ENCODE measurements around the gene RAB8B.
A peak's percentile ranks its signal among the peaks of the same experiment; 100 is the strongest.

Gene RAB8B

DNA sequence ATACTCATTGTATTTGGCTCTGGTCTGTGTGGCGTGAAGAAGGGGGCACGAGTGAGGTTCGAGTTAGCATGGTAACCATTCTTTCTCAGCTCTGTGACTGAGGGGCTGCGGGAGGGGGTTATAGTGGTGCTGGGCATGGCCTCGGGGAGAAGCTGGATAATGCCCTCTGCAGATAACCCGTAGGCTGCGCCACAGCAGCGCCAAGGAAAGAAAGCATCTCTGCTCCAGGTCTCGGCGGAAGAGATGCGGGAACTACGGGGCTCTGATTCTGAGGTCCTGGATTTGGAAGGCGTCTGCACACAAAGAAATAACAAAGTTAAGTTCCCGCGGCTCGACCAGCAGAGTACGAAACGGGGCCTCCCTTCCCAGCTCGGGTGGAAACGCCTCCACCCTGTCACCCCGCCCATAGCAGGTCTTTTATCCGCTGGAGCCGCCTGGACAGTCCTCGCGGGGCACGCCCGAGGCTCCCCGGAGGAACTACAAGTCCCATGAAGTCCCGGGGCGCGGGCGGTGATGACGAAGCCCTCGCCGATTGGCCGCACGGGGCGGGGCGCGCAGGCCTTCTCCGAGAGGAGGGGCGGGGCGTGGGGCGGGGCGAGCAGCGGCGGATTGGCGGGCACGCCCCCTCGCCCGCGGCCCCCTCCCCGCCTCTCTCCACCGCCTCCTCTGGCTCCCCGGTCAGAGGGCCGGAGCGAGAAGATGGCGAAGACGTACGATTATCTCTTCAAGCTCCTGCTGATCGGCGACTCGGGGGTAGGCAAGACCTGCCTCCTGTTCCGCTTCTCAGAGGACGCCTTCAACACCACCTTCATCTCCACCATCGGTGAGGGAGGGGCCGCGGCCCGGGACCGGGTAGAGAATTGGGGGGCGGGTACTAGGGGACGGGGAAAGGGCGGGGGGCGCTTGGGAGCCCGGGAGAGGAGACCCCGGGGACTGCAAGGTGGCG, at the start of gene RAB8B:
Gene RAB8B (plus strand): TSS at position 681 of the 946 bp plus-strand sequence. CDS start 19 bp downstream, at position 700.
- DNase-seq (ENCODE audit: low read depth in 2 of 2), result peak; percentile 99 to 100

DNA sequence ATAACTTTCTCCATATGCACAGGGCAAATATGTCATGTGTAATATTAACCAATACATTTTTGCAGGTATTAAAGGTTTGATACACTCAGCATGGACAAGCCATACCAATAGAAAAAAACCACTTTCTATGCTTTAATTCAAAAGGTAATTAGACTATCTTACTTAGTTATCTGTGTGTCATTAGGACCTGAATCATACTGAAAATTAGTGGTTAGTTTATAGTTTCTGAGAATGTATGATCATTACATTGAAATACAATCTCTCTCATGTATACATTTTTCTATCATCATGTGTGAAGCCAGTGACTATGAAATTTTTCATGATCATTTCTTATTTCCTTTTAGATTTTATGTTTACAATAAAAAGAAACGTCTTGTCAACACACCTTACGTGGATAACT, 48.5 kb upstream of the RAB8B start:
- DNase-seq (ENCODE audit: low read depth in 2 of 2), result no peak

DNA sequence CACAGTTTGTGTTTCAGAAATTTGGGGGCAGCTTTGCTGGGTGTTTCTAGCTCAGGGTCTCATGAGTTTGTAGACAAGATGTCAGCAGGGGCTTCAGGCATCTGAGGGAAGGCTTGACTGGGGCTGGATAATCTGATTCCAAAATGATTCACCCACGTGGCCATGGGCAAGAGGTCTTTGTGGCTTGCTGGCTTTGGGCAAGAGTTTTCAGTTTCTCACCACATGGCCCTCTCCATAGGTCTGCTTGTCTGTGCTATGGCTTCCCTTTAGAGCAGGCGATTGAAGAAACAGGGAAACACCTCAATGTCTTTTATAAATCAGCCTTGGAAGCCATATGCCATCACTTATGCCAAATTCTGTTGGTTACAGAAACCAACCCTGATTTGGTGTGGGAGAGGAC, 44.0 kb upstream of the RAB8B start:
- no peak for DNase-seq (ENCODE audit: low read depth in 2 of 2)

DNA sequence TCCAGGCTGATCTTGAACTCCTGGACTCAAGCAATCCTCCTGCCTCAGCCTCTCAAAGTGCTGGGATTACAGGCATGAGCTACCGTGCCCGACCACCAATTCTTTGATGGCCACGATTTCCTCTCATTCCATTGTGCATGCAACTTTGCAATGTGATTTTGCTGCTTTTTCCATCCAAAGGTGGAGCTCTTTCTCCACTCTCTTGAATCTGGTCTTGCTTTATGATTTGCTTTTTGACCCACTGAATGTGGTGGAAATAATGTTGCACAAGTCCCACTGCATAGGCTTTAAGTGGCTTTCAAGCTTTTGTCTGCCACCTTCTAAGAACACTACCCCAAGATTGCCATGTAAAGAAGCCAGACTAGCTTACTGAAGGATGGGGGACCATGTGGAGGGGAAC, 42.7 kb upstream of the RAB8B start:
- DNase-seq (ENCODE audit: low read depth in 2 of 2), result no peak

DNA sequence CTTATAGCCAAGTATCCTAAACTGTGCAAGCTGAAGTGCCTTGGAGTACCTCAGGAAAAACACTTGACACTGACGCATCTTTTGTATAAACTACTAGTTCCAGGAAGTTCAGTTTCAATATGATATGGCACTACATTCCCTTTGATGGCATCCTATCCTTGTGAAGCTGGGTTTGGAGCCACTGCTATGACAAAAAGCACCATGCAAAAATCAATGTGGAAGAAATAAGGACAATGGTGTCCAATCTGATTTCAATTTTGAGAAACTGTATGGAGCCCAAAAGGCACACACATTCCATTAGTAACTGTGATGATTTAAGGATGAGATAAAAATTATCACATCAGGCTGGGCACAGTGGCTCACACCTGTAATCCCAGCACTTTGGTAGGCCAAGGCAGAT, 37.7 kb upstream of the RAB8B start:
- DNase-seq (ENCODE audit: low read depth in 2 of 2), result no peak

DNA sequence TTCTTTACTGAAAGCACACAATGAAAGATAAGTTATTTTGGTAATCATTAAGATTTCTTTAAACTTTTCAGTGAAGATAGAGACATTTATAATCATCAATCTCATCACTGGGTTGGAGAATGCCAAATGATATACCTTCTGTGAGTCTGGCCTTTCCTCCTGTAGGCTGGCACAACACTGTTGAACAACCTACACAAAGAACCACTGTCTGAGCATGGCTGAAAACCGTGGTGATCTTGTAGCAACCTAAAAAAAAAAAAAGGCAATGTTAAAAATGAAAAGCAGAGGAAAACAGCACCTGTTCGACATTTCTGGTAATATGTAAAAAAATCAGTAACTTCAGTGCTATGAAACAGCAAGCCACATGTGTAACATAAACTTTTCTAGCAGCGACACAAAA, 33.9 kb upstream of the RAB8B start:
- DNase-seq (ENCODE audit: low read depth in 2 of 2), result no peak

DNA sequence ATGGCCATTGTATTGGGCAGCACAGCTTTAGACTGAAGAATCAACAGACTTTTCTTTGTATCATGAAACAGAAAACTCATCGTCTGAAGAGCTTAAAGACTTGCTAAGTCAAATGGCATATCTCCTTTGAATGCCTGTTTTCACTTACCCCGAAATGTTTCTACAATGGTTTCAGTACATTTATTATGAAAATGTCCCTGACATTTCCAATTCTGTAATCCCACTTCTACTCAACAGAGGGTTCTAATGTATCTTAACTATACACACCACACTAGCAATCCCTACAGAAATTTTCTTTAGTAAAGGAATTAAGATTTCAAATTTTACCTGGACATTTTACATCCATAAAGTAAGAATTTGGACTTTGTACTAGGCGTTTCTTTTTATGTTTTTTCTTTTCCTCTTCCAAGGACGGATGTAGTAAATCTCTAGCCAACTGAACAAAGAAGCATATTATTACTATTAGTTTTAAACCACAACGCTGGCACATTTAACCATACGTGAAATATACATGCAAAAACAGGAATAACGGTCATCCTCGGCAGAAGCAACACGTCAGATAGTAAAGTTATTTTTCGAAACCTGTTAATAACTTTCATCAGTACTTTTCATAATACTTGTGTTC, 33.2 kb upstream of the RAB8B start:
- DNase-seq (ENCODE audit: low read depth in 2 of 2), result no peak

DNA sequence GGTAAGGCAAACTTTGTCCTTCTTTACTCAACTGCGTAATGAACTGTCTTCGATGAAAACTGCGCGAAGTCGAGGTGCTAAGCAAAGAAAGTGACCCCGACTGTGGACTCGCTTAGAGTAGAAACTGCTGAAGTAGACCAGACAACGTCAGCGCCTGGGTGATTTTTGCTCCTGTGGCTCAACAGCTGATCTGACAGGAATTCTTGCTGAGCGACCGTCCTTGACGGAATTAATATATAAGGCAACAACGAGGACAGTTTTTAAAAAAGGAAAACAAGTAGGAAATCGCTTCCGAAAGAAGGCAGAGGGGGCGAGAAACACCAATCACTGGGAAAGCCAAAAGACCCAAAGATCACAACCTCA, 32.7 kb upstream of the RAB8B start:
- no peak for DNase-seq (ENCODE audit: low read depth in 2 of 2)

DNA sequence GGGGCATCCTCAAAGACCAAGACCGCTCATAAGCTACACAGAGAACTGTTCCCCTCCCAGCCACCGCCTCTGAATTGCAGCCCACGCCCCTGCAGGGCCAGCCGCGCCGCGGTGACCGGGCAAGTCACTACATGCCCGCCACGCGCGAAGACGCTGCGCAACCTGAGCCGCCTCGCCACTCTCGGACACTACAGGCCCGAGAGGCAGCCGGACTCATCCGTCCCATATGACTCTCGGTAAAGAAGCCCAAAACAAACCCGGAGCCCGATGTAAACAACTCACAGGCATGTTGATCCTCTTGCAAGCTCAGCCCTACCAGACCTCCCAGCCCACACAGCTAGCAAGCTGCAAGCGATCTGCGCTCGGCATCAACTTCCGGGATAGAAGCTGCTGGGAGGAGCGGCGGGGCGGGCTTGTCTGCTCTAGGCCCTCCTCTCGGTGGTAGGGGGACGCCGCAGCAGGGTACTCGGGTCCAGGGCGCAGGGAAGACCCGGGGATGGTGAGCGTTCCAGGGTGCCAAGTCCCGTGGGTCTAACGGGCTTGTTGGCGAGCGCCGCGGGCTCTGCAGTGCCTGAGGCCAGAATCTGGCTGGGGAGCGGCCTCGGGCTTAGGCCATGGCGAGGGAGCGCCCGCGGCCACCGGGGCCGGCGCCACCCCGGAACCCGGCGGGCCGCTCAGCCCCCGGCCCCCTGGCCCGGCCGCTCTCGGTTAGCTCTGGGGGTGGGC, 32.1 kb upstream of the RAB8B start, which contains the start of gene RPS27L:
Gene RPS27L (minus strand): TSS at position 360 of the 726 bp plus-strand sequence. CDS start 72 bp downstream, at position 288.
- DNase-seq (ENCODE audit: low read depth in 2 of 2), result peak; percentile 78 to 85

DNA sequence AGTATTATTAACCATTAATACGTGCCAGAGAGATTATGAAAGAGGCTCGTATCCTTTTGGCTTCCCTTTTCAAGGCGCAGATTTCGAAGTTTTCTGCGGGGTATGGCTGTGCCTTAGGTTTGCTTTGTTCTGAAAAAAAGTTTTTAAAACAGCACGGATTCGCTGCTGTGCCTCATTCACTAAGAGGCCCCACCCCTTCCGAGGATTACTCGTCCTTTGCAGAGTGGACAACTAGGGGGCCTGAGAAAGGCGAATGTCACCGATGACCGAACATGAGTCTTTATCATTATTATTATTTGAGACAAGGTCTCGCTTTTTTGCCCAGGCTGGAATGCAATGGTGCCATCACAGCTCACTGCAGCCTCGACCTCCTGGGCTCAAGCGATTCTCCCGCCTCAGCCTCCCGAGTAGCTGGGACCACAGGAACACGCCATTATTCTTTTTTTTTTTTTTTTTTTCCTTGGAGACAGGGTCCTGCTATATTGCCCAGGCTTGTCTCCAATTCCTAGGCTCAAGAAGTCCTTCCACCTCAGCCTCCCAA, 31.4 kb upstream of the RAB8B start:
- DNase-seq (ENCODE audit: low read depth in 2 of 2), result no peak

DNA sequence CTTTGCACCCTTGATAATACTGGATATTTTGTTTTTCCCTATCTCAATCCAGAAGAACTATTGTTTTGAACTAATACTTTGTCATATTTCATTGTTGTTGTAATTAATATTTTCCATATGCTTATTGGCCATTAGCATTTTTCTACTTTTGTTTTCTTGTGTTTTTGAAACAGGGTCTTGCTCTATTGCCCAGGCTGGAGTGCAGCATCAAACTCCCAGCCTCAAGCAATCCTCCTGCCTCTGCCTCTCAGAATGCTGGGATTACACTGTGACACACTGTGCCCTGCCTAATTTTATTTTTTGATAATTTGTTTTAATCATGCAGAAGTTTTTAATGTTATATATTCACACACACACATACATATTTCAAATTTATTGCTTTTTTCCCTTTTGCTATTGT, 28.8 kb upstream of the RAB8B start:
- DNase-seq (ENCODE audit: low read depth in 2 of 2), result no peak

DNA sequence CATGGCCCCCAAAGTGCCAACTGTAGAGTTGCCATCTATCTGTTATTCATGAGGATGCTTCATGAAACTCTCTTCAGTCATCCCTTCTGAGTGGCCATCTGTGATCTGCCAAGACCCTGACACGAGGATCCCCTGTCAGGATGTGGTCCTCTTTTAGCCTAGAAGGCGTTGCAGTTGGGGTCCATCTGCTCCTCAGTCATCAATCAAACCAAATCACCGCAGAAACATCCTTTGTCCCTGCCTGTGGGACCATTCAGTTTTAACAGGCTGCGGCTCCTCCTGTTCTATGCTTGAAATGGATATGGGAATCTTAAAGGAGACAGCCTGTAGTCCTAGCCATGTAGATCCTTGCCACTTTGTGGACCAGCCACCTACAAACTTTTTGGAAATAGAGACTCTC, 26.2 kb upstream of the RAB8B start:
- no peak for DNase-seq (ENCODE audit: low read depth in 2 of 2)

DNA sequence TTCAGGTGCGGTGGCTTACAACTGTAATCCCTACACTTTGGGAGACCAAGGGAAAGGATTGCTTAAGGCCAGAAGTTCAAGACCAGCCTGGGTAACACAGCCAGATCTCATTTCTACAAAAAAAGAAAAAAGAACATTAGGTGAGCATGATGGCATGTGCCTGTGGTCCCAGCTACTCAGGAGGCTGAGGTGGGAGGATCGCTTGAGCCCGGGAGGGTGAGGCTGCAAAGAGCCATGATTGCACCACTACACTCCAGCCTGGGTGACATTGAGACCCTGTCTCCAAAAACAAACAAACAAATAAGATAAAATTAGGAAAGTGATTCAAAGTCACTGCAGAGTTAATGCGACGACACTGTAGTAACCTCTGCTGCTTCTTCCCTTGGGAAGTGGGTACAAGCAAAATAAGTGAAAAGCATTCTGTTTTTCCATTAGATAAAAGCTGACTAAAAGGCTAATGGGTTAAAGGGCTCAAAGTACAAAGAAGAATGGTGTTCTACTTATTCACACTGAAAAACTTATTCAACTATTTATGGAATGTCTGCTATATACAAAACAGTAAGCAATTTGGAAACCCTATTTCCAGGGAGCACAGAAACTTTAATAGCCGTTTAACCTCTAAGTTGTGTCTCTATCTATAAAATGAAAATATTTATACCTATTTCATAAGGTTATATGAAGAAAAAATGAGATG, 24.1 kb upstream of the RAB8B start:
- no peak for DNase-seq (ENCODE audit: low read depth in 2 of 2)

DNA sequence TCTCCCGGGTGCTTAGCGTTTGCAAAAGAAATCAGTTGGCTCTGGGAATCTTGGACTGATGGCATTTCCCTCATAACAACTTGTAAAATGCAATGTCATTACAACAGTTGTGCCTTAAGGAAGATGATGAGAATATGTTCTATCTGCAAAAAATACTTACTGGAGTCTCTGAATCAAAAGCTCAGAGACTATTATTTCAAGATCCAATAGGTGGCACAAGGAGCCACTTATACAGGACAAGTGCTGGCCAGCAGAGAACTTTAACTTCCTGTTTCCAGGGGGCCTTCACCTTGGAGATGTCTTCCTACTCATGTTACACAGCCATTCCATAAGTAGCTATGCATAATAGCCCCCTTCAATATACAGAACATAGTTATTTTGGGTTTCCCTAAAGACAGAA, 23.2 kb upstream of the RAB8B start:
- DNase-seq (ENCODE audit: low read depth in 2 of 2), result no peak

DNA sequence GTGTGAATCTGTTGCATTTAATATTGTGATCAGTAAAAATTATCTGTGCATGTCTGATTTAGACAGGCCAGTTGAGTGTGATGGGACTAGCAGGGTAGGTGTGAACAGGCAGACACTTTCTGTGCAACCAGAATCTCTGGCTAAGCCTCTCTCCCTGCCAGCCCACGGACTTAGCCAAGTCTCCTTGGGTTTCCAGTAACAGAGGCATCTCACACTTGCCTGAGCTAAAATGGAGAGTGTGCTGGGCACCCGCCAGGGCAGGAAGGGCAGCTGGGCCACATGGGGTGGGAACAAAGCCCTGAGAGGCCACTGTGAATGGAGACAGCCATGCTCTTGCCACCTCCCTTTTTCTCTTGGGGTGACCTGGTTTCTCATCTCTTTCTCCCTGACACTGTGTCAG, 19.6 kb upstream of the RAB8B start:
- DNase-seq (ENCODE audit: low read depth in 2 of 2), result no peak

DNA sequence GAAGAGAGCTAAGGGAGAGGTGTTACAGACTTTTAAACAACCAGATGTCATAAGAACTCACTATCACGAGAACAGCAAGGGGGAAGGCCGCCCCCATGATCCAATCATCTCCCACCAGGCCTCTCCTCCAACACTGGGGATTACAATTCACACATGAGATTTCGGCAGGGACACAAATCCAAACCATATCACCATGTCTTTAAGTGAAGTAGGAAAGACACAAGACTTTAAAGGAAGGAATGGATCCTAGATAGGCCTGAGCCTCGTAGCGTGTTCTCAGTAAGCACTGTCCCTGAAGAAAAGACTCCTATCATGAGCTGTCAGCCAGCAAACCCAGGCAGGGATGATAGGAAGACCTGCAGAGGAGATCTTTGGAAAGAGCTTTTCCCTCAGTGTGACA, 17.0 kb upstream of the RAB8B start:
- no peak for DNase-seq (ENCODE audit: low read depth in 2 of 2)

DNA sequence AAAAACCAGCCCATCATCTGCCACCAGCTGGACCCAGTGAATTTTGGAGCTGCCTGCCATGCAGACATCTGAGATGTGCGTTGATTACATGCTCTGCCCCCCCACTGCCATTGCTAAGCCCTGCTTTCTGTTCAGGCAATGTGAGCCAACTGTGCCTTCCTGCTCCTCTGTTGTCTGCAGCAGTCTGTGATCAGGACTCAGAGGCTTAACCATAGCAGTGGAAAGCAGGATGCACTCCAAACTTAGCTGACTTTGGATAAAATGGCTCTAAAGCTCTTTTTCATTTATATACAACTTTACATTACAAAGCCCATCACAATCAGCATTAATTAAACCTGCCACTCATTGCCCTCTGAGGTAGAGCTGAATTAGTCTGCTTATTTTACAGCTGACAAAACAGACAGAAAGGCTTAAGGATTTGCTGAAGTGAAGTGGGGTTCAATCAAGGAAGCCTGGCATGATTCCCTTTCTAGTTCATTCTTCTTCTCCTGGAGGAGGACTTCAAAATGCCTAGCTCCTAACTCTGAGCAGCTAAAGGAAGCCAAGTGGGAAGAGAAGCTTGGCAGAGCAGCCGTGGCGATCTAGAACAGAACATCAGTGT, 16.5 kb upstream of the RAB8B start:
- no peak for DNase-seq (ENCODE audit: low read depth in 2 of 2)

DNA sequence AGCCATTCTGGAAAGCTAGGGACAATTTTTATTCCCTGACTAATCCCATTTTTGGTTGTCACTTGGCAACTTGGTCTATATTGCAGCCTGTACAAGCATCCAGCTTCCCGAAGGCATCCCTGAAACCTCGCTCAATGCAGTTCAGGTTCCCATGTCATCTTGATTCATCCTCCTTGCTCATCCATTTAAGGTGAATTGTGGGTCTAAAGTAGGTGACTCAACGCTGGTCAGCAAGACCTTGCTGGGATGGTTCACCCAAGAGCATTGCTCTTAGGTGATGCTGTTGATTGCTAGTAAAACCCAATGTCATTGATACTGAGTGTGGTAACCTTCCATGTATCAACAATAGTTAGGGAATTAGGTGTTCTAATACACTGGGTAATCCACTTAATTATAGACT, 13.1 kb upstream of the RAB8B start:
- DNase-seq (ENCODE audit: low read depth in 2 of 2), result no peak

DNA sequence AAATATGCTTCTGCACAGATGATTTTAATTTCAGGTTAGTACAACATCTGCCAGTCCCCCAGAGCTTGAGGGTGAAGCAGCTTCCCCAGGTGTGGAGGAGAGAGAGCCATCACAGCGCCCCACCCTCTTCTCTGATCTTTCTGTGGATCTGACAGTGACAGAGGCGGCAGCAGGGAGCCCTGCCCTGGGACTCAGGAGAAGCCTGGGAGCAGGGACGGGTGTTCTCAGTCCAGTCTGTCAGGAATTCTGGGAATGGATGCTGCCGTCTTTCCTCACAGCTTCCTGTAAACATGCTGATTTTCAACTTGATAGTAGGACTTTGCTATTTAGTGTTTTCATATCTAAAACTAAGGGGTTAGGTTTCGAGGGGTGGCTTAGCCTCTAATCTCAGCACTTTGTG, 11.4 kb upstream of the RAB8B start:
- DNase-seq (ENCODE audit: low read depth in 2 of 2), result no peak

DNA sequence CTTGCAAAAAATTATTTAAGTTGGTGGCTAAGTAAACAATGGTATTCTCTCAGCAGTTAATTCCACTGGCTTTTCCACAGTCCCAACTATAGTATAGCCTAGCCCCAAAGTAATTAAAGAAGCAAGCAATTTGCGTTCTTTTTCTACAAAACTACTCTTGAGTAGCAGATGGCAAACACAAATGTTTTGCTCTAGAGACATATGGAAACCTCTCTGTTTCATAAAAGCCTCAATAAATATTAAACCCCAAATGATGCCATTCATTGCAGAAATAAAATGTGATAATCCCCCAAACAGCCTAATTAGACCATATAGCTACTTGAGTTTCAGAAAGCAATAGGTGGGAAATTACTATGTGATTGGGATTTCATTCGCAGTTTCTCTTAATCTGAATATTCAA, 8.7 kb upstream of the RAB8B start:
- no peak for DNase-seq (ENCODE audit: low read depth in 2 of 2)

DNA sequence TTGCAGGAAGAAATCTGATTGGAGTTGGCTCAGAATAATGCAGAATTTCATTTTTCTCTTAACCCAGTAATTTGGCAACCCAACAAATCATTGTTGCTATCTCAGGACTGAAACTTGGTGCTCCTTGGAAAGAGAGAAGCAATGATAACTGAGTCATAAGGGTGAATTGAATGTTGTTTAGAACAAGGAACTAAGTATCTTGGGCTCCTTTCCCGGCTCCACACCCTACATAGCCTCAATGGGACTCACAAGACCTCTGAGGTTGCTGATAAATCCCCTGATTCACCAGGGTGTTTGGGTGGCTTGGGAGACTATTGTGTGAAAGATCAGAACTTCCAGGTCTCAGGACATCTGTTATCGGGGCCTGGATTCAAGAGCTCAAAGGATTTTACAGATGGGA, 7.8 kb upstream of the RAB8B start:
- no peak for DNase-seq (ENCODE audit: low read depth in 2 of 2)
